ENCODE data around the gene CSNK1G2.

The CSNK1G2 gene

GRCh38 chr19:1944916-1945561 lies 4.1 kb downstream of the CSNK1G2 start:
- no peak for DNase-seq

- peak in 2 of 5 donors; percentile 28 to 33 for DNase-seq
Observed at GRCh38 chr19:1945899-1946298, 4.9 kb downstream of the CSNK1G2 start.

- no peak for DNase-seq
Observed at GRCh38 chr19:1947651-1948209, 6.8 kb downstream of the CSNK1G2 start.

- no peak for DNase-seq
Observed at GRCh38 chr19:1949304-1950101, 8.5 kb downstream of the CSNK1G2 start.

GRCh38 chr19:1950640-1951039 lies 9.7 kb downstream of the CSNK1G2 start:
- no peak for DNase-seq

- DNase-seq, result no peak
Observed at GRCh38 chr19:1952635-1953034, 11.7 kb downstream of the CSNK1G2 start.

GRCh38 chr19:1953037-1953436 lies 12.1 kb downstream of the CSNK1G2 start:
- no peak for DNase-seq

- DNase-seq, result no peak
Observed at GRCh38 chr19:1953441-1954094, 12.6 kb downstream of the CSNK1G2 start.

GRCh38 chr19:1954532-1954933 lies 13.6 kb downstream of the CSNK1G2 start:
- no peak for DNase-seq

- no peak for DNase-seq
Observed at GRCh38 chr19:1955171-1956121, 14.5 kb downstream of the CSNK1G2 start.

- no peak for DNase-seq
Observed at GRCh38 chr19:1956122-1956494, 15.1 kb downstream of the CSNK1G2 start.

- no peak for DNase-seq
Observed at GRCh38 chr19:1956868-1957492, 16.0 kb downstream of the CSNK1G2 start.

- DNase-seq, result no peak
Observed at GRCh38 chr19:1957562-1958248, 16.7 kb downstream of the CSNK1G2 start.

GRCh38 chr19:1959928-1960589 lies 19.1 kb downstream of the CSNK1G2 start:
- no peak for DNase-seq

GRCh38 chr19:1961000-1961883 lies 20.3 kb downstream of the CSNK1G2 start:
- DNase-seq, result no peak

GRCh38 chr19:1962674-1963073 lies 21.7 kb downstream of the CSNK1G2 start:
- DNase-seq, result no peak

GRCh38 chr19:1967087-1967608 lies 26.2 kb downstream of the CSNK1G2 start:
- DNase-seq, result no peak

- no peak for DNase-seq
Observed at GRCh38 chr19:1968279-1969175, 27.6 kb downstream of the CSNK1G2 start.

Measured in T-helper 1 cell (primary cell).